GM06990 (cell line): ENCODE results near the gene SEC16A.

Experiments used
- DNase-seq: peaks from one replicate; pipeline ENCODE4 v3.0.0-alpha.2; 2011; ENCODE audit not compliant: insufficient read length; ENCODE audit errors: extremely low read depth
- H3K27me3 ChIP-seq: replicated peaks from 2 replicates; pipeline ENCODE4 v1.6.0; 2011; ENCODE audit warnings: low read length; ENCODE audit not compliant: control insufficient read depth, insufficient read depth
- H3K36me3 ChIP-seq: 2 replicates; pipeline ENCODE4 v1.5.1; 2011; ENCODE audit warnings: low read length; ENCODE audit not compliant: control insufficient read depth, insufficient read depth
- H3K4me3 ChIP-seq: replicated peaks from 2 replicates; pipeline ENCODE4 v1.5.1; 2011; ENCODE audit warnings: low read depth, mild to moderate bottlenecking, control low read depth, low read length
- TF ChIP-seq, protein P1 (sequence below): IDR thresholded peaks from 2 replicates; pipeline ENCODE4 v1.5.1; 2011; ENCODE audit warnings: low read length, control low read depth, mild to moderate bottlenecking, inconsistent platforms; ENCODE audit not compliant: insufficient read depth, poor library complexity, severe bottlenecking

Gene SEC16A

DNA sequence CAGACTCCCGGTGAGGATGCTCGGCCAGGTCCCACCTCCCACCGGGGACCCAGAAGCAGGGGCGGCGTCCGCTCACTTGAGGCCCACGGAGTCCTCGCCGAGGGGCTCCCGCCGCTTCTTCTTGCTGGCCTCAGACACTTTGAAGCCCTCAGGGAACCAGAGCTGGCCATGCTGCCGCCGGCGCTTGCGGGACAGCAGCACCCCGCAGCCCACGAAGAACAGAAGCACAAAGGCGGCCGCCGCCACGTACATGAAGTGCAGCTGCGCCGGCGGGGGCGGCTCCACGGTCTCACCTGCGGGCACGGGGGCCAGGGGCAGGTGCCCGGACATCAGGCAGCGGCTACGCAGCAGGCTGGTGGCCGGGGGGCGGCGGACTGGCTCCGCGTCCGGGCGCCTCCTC is 19.4 kb upstream of the SEC16A start:
- DNase-seq: no peak
- H3K36me3 ChIP-seq: peaks cover 57% of the 10 kb centered on the region
- no peak overlapping the region for H3K4me3 ChIP-seq
- TF ChIP-seq, protein P1, sequence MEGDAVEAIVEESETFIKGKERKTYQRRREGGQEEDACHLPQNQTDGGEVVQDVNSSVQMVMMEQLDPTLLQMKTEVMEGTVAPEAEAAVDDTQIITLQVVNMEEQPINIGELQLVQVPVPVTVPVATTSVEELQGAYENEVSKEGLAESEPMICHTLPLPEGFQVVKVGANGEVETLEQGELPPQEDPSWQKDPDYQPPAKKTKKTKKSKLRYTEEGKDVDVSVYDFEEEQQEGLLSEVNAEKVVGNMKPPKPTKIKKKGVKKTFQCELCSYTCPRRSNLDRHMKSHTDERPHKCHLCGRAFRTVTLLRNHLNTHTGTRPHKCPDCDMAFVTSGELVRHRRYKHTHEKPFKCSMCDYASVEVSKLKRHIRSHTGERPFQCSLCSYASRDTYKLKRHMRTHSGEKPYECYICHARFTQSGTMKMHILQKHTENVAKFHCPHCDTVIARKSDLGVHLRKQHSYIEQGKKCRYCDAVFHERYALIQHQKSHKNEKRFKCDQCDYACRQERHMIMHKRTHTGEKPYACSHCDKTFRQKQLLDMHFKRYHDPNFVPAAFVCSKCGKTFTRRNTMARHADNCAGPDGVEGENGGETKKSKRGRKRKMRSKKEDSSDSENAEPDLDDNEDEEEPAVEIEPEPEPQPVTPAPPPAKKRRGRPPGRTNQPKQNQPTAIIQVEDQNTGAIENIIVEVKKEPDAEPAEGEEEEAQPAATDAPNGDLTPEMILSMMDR: no peak
- H3K27me3 ChIP-seq: no peaks in the 10 kb centered on the region

- TF ChIP-seq, protein P1: no peak
- Histone ChIP-seq H3K4me3 (no peak overlapping the region), H3K27me3 (no peaks in the 10 kb centered on the region), H3K36me3 (peaks cover 57% of the 10 kb centered on the region)
- DNase-seq: no peak
Measured at GRCh38 chr9:136501686-136502085, 18.8 kb upstream of the SEC16A start.

DNA sequence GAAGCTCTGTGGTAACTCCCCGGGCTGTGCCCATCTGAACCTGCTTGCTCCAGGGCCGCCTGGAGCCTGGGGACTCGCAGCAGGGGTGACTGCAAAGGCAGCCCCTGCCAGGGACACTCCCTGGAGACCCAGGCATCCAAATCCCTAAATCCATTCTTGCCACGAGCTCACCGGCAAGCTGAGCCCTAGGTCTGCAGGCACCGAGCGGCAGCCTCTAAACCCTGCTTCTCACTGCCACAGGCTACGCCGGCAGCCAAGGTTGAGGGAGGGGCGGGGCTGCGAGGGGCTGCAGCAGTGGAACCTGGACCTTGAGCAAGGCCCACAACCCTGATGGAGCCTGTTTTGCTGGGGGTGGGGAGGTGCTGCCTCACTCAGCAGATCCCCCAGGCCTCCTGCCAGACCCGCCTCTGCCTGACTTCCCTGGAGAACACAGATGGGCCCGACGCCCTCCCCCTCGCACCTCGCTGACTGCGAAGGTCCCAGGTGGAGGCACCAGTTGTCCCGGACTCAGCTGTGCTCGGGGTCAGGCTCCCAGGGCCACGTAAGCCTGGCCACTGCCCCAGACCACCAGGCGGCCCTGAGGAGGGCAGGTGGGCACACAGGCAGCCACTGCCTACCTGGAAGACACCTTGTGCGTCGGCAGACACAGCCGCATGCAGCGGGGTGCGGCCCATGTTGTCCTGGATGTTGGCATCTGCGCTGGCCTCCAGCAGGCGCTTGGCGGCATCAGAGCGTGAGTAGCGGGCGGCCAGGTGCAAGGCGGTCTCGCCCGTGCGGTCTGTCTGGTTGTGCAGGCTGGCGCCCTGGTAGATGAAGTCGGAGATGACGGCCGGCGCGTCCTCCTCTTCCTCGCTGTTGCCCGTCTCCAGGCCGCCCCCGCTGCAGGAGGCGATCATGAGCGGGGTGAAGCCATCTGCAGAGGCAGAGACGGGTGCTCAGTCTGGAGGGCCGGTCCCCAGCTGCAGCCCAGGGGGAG is 17.4 kb upstream of the SEC16A start:
- Histone ChIP-seq H3K4me3 (no peak overlapping the region), H3K36me3 (peaks cover 60% of the 10 kb centered on the region), H3K27me3 (no peaks in the 10 kb centered on the region)
- TF ChIP-seq, protein P1: no peak
- DNase-seq: no peak

DNA sequence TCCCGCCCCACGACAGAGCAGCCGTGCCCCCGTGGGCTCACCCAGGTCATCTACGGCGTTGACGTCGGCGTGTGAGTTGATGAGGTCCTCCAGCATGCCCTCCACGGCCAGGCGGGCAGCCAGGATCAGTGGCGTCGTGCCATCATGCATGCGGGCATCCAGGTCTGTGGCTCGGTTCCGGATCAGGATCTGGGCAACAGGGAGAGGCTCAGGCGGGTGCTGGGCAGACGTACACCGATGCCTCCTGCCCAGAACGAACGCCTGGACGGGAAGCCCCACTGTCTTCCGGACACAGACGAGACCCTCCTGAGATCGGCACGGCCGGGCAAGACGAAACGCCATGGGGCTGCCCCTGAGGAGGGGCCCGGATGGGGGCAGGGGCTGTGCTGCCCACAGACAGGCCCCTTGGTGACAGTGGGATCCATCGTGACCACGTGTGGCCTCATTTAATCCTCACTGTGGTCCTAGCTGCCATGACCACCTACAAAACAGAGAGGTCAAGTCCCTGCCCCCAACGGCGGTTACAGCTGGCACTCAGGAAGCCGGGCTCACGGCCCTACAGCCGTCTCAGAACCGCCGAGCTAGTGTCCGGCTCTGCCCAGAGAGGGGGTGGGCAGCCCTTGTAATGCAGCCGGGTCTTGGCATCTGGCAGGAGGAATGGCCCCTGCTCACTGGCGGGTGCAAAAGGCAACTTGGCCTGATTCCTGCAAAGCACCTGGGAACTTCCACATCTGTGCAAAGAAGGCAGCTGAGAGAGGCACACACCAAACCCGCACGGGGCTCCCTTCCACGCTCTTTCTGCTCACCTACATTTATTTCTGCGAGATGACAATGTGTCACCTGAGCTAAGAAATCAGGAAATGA is 16.5 kb upstream of the SEC16A start:
- H3K36me3 ChIP-seq: peaks cover 55% of the 10 kb centered on the region
- TF ChIP-seq, protein P1: no peak
- DNase-seq: no peak
- no peak overlapping the region for H3K4me3 ChIP-seq
- H3K27me3 ChIP-seq: no peaks in the 10 kb centered on the region

DNA sequence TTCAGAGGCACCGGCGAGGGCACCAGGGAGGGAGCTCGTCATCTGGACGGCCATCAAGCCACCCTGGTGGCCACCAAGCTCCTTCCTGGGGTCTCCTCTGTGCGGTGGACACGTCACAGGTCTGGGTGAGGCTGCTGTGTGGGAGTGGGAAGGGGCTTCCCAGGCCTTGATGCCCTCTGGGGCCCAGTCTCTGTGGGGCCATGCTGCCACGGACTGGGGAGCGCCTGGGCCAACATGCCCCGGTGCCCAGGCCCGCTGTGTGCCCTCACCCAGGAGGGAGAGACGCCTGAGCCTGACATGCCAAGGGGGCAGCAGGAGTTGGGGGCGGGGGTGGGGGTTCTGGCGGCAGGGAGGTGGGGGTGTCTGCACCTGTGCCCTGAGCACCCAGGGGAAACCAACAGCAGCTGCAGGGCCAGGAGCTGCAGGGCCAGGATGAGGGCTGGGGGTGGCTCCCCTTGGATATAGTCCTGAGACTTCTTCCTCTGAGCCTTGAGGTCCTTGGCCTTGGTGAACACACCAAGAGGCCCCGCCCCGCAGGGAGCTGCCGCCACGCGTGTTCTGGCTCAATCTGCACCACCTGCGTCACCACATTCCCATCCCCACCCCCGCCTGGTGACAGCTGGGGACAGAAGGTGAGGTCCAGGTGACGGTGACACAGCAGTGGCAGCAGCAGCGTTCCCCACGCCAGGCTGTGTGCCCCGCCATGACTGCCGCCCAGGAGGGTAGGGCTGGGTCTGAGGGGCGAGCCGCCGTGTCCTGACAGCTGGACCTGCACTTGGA is 15.3 kb upstream of the SEC16A start:
- Histone ChIP-seq H3K4me3 (no peak overlapping the region), H3K36me3 (peaks cover 47% of the 10 kb centered on the region), H3K27me3 (no peaks in the 10 kb centered on the region)
- no peak for DNase-seq
- TF ChIP-seq, protein P1: no peak
